PC-9 (cell line): Measurements from ENCODE around the gene OCA2. TPM values are rescaled to one million over a fixed set of nuclear protein-coding genes. Genes with fewer than 3 reads are reported as not detected.

Experiments
- BruUV-seq: library from RNA; stranded (reverse); fragments of 400-500 nt; replicated peaks from 2 replicates; lab custom pipeline; 2021; lab: Mats Ljungman, UMichigan
- CTCF ChIA-PET: fragments of 300-600 bp; sonication (Branson Sonifier 250); formaldehyde crosslinking; loops from one replicate; lab custom pipeline; 2022; ENCODE audit warnings: antibody characterized with exemption; lab: Charles Lee
- POLR2A ChIA-PET: fragments of 300-600 bp; sonication (Branson Sonifier 250); formaldehyde crosslinking; loops from one replicate; lab custom pipeline; 2022; ENCODE audit warnings: antibody characterized with exemption; ENCODE audit not compliant: unreplicated experiment; lab: Charles Lee
- DNase-seq, 2 experiments: peaks; one replicate each; pipeline versions ENCODE4 v3.0.0 to v3.0.0-alpha.2; 2015 to 2022; ENCODE audit warnings: mixed read lengths in 1 of 2
- H2AFZ ChIP-seq: fragments of 200-600 bp; sonication (generic); 2 replicates; pipeline ENCODE4 v1.8.1; 2017; ENCODE audit warnings: antibody characterized with exemption
- H3F3A ChIP-seq: fragments of 200-600 bp; sonication (generic); 2 replicates; pipeline ENCODE4 v1.8.1; 2017; ENCODE audit warnings: antibody characterized with exemption, mild to moderate bottlenecking, low read depth; ENCODE audit not compliant: insufficient read depth
- H3K27ac ChIP-seq: fragments of 200-600 bp; sonication (generic); 2 replicates; pipeline ENCODE4 v1.6.1; 2016; ENCODE audit warnings: mixed run types
- H3K27me3 ChIP-seq: fragments of 200-600 bp; sonication (generic); 2 replicates; pipeline ENCODE4 v1.6.1; 2016; ENCODE audit warnings: low read depth, mixed run types; ENCODE audit not compliant: insufficient read depth
- H3K36me3 ChIP-seq: fragments of 200-600 bp; sonication (generic); 2 replicates; pipeline ENCODE4 v1.6.1; 2016; ENCODE audit warnings: low read depth, mixed run types
- H3K4me1 ChIP-seq: fragments of 200-600 bp; sonication (generic); replicated peaks from 2 replicates; pipeline ENCODE4 v1.6.1; 2016; ENCODE audit warnings: mixed run types; ENCODE audit not compliant: insufficient read depth
- H3K4me2 ChIP-seq: fragments of 200-600 bp; sonication (generic); 2 replicates; pipeline ENCODE4 v1.6.1; 2017; ENCODE audit warnings: mixed run types
- H3K4me3 ChIP-seq: fragments of 200-600 bp; sonication (generic); 2 replicates; pipeline ENCODE4 v1.6.1; 2016; ENCODE audit warnings: mixed run types
- H3K79me2 ChIP-seq: fragments of 200-600 bp; sonication (generic); 2 replicates; pipeline ENCODE4 v1.6.1; 2017; ENCODE audit warnings: low read depth, mixed run types
- H3K9me2 ChIP-seq: fragments of 200-600 bp; sonication (generic); 2 replicates; pipeline ENCODE4 v1.8.1; 2017; ENCODE audit warnings: mild to moderate bottlenecking; ENCODE audit not compliant: insufficient read depth
- H3K9me3 ChIP-seq: fragments of 200-600 bp; sonication (generic); 2 replicates; pipeline ENCODE4 v1.8.1; 2016; ENCODE audit warnings: low read depth; ENCODE audit not compliant: insufficient read depth
- H4K20me1 ChIP-seq: fragments of 200-600 bp; sonication (generic); 2 replicates; pipeline ENCODE4 v1.8.1; 2017; ENCODE audit not compliant: insufficient read depth
- EZH2 ChIP-seq: fragments of 200-600 bp; sonication (generic); IDR thresholded peaks from 2 replicates; pipeline ENCODE4 v1.8.0; 2017; ENCODE audit warnings: antibody characterized with exemption, low read depth
- intact Hi-C: fragments of 100-400 bp; cut with micrococcal nuclease; formaldehyde crosslinking; loops from one replicate; pipeline ENCODE4 v1.10.0; 2022; ENCODE audit not compliant: unreplicated experiment
- total RNA-seq: library from RNA; stranded (reverse); gene quantifications from 2 replicates; pipeline ENCODE4 v1.2.3, GENCODE V29; 2021
- TF ChIP-seq, protein P1 (sequence below): fragments of 200-600 bp; sonication (generic); conservative IDR thresholded peaks from 2 replicates; pipeline ENCODE4 v1.6.1; 2017; ENCODE audit warnings: mixed run types, antibody characterized with exemption, mild to moderate bottlenecking, moderate library complexity

The OCA2 gene
- total RNA-seq, 1 experiment from 2014 or later, result not detected

DNA sequence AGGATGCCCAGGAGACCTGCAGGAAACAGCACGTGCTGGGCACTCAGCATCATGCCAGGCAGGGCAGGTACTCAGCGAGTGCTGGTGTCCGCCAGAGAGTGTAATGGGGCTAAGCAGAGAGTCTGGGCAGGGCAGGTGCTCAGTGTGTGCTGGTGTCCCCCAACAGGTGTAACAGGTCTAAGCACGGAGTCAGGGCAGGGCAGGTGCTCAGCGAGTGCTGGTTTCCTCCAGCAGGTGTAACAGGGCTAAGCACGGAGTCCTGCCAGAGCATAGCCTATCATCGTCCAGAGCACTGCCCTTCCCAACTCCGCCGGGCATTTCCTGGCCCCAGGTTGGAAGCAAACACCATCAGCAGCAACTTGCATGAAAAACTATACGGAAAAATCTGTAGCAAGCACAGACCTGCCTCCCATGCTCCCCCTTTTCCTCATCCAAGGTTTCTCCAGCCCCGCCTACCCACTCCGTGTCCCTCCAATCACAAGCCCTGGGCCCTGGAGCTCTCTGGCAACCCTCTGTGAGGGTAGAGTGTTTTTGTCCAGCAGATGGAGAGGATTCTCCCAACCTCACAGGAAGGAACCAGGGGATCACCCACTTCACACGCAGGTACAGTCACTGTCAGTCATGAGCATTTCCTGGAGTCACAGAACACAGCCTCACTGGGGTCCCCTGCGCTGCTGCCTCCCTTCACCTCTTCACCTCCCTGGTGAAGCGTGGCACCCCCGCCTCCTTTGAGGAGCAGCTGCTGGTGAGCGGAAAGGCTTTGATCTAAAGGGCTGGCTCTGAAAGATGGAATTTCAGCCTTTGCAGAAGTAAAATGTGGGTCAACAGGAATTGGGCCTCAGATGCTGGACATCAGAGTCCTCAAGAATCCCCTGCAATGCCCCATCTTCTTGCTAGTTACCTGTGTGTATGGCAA is 302.5 kb downstream of the OCA2 start:
- Histone ChIP-seq H3K9me3 (no peaks in the 10 kb centered on the region), H3K36me3 (no peaks in the 10 kb centered on the region), H3K79me2 (no peaks in the 10 kb centered on the region), H3K4me3 (no peak overlapping the region), H3K27ac (no peak overlapping the region), H3K27me3 (peaks cover 10% of the 10 kb centered on the region; the same call in 1 of the 2 replicates), H4K20me1 (no peaks in the 10 kb centered on the region), H3F3A (no peaks in the 10 kb centered on the region), H2AFZ (no peak overlapping the region), H3K4me1 (no peaks in the 10 kb centered on the region), H3K9me2 (no peaks in the 10 kb centered on the region), H3K4me2 (no peak overlapping the region)
- no peak for DNase-seq
- intact Hi-C loops, result no loop called here
- BruUV-seq, result no TSS peak
- TF ChIP-seq EZH2, result no peak
- TF ChIP-seq, protein P1, sequence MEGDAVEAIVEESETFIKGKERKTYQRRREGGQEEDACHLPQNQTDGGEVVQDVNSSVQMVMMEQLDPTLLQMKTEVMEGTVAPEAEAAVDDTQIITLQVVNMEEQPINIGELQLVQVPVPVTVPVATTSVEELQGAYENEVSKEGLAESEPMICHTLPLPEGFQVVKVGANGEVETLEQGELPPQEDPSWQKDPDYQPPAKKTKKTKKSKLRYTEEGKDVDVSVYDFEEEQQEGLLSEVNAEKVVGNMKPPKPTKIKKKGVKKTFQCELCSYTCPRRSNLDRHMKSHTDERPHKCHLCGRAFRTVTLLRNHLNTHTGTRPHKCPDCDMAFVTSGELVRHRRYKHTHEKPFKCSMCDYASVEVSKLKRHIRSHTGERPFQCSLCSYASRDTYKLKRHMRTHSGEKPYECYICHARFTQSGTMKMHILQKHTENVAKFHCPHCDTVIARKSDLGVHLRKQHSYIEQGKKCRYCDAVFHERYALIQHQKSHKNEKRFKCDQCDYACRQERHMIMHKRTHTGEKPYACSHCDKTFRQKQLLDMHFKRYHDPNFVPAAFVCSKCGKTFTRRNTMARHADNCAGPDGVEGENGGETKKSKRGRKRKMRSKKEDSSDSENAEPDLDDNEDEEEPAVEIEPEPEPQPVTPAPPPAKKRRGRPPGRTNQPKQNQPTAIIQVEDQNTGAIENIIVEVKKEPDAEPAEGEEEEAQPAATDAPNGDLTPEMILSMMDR, result no peak
- ChIA-PET POLR2A (no interaction called here), CTCF (no interaction called here)

DNA sequence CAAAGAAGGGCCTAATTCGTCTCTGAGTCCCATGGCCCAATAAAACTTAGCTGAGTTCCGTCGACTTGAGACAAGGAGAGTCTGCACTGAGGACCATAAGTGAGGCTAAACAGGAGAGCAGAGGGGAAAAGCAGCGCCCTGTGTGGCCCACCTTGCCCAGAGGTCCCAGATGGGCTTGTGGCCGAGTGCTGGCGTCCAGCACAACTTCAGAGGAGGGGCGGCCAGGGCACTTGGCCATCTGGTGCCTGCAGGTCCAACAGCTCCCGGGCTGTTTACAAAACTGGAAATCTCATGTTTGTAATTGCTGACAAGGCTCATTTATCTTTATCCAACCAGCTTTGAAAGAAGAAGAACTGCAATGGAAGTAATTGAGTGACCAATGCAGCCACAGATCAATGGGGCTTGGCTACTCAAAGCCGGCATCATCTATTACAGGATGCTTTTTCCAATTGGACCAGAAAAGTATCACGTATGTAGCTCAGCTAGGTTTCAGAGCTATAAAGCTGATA is 306.3 kb downstream of the OCA2 start:
- DNase-seq, result no peak
- TF ChIP-seq EZH2, result no peak
- TF ChIP-seq, protein P1, result no peak
- ChIA-PET POLR2A (no interaction called here), CTCF (no interaction called here)
- Histone ChIP-seq H3K27me3 (peaks cover 10% of the 10 kb centered on the region; the same call in 1 of the 2 replicates), H3F3A (no peaks in the 10 kb centered on the region), H3K27ac (no peak overlapping the region), H3K9me3 (no peaks in the 10 kb centered on the region), H3K79me2 (no peaks in the 10 kb centered on the region), H3K4me1 (no peaks in the 10 kb centered on the region), H3K4me2 (no peak overlapping the region), H3K9me2 (no peaks in the 10 kb centered on the region), H4K20me1 (no peaks in the 10 kb centered on the region), H2AFZ (no peak overlapping the region), H3K4me3 (no peak overlapping the region), H3K36me3 (no peaks in the 10 kb centered on the region)
- no TSS peak for BruUV-seq
- intact Hi-C loops, result no loop called here

DNA sequence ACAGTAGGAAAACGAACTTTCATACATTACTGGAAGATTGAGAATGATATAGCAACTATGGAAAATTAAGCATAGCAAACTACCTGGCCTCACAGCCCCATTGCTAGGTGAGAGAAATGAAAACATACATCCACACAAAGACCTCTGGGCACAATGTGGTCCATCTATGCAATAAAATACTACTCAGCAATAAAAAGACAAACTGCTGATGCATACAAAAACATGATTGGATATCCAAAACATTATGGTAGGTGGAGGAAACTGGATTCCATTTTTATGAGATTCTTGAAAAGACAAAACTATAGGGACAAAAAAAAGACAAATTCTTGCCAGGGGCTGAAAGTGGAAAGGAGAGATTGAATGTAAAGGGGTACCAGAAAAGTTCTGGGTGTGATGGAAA is 308.8 kb downstream of the OCA2 start:
- no peaks in the 10 kb centered on the region for H3K36me3 ChIP-seq
- no peak overlapping the region for H2AFZ ChIP-seq
- no peak for DNase-seq
- ChIA-PET CTCF (no interaction called here), POLR2A (no interaction called here)
- H3K27ac ChIP-seq, result no peak overlapping the region
- no peaks in the 10 kb centered on the region for H3K9me3 ChIP-seq
- intact Hi-C loops, result no loop called here
- no TSS peak for BruUV-seq
- no peak for TF ChIP-seq EZH2
- TF ChIP-seq, protein P1, result no peak
- no peaks in the 10 kb centered on the region for H3K79me2 ChIP-seq
- no peaks in the 10 kb centered on the region for H3F3A ChIP-seq
- H3K9me2 ChIP-seq, result no peaks in the 10 kb centered on the region
- H3K4me1 ChIP-seq, result no peaks in the 10 kb centered on the region
- no peak overlapping the region for H3K4me3 ChIP-seq
- H3K27me3 ChIP-seq, result peaks cover 10% of the 10 kb centered on the region; the same call in 1 of the 2 replicates
- no peak overlapping the region for H3K4me2 ChIP-seq
- H4K20me1 ChIP-seq, result no peaks in the 10 kb centered on the region
